ENCODE measurements around the gene ELF3. TPM values are rescaled to one million over a fixed set of nuclear protein-coding genes. Genes with fewer than 3 reads are reported as not detected.
"Not testable (repeated sequence)": the region's sequence is repeated elsewhere in the genome, so short reads cannot be mapped to it uniquely, and the experiment has no call there.

The ELF3 gene
- total RNA-seq, 2 experiments from 2014 or later = 0.12 to 0.46 TPM

DNA sequence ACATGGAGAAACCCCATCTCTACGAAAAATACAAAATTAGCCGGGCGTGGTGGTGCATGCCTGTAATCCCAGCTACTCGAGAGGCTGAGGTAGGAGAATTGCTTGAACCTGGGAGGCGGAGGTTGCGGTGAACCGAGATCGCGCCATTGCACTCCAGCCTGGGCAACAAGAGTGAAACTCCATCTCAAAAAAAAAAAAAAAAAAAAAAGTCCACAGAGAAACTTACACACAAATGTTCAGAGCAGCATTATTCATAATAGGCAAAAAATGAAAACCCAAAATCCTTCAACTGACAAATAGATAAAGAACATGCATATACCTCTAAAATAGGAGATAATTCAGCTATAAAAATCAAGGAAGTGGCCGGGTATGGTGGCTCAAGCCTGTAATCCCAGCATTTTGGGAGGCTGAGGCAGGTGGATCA is 54.5 kb downstream of the ELF3 start:
- CTCF ChIA-PET; intact Hi-C loops (cut with micrococcal nuclease); H3K4me3 Mint-ChIP-seq: not testable (repeated sequence)

More for the DNA sequence above, 54.5 kb downstream of the ELF3 start:
- H3K27me3 Mint-ChIP-seq; H3K36me3 Mint-ChIP-seq; H3K9me3 Mint-ChIP-seq; H3K27ac Mint-ChIP-seq; DNase-seq; H3K4me1 Mint-ChIP-seq (ENCODE audit: low read depth); POLR2A ChIA-PET: not testable (repeated sequence)

Small RNA genes within 50 kb of the gene (microRNA-seq; reads per million reads assigned to microRNA genes)
- not detected for gene MIR6740 (ENCODE audit: borderline microRNAs expressed, borderline number of aligned reads, borderline replicate concordance)

Other genes starting within 250 kb of the ELF3 start
- gene IPO9, start 181.4 kb upstream of the ELF3 start, total RNA-seq = 10 to 100 TPM; 67.6 to 67.9 TPM
- under 1 TPM; 0.27 to 0.59 TPM for gene SHISA4, start 121.7 kb upstream of the ELF3 start, total RNA-seq
- not detected for gene LMOD1, start 64.0 kb upstream of the ELF3 start, total RNA-seq
- 10 to 100 TPM; 66.5 to 67.2 TPM for gene TIMM17A, start 55.1 kb upstream of the ELF3 start, total RNA-seq
- gene RNPEP, start 27.9 kb upstream of the ELF3 start, total RNA-seq = 10 to 100 TPM; 48.3 to 50.1 TPM
- gene GPR37L1, start 112.3 kb downstream of the ELF3 start, total RNA-seq = not detected
- gene ARL8A, start 134.2 kb downstream of the ELF3 start, total RNA-seq = 10 to 100 TPM; 38.2 to 40.4 TPM
- gene PTPN7, start 150.0 kb downstream of the ELF3 start, total RNA-seq = 100 to 1,000 TPM; 197 to 199 TPM
- gene LGR6, start 183.2 kb downstream of the ELF3 start, total RNA-seq = under 1 TPM; 0.05 to 0.10 TPM

Measured in activated CD4-positive, alpha-beta memory T cell treated with anti-CD3 and anti-CD28 coated beads for 36 hours (primary cell).